HepG2 (cell line): ENCODE measurements around the gene ITGAE. TPM values are rescaled to one million over a fixed set of nuclear protein-coding genes. Genes with fewer than 3 reads are reported as not detected.

Source experiments
- AHDC1 ChIP-seq: sonication (generic); formaldehyde crosslinking; IDR thresholded peaks from 2 replicates; pipeline ENCODE4 v1.5.1; 2020; ENCODE audit warnings: mild to moderate bottlenecking, missing genetic modification reagents, borderline replicate concordance
- ELF4 ChIP-seq: sonication (generic); formaldehyde crosslinking; IDR thresholded peaks from 2 replicates; pipeline ENCODE4 v1.5.0; 2020; ENCODE audit warnings: missing genetic modification reagents, mild to moderate bottlenecking, moderate library complexity, borderline replicate concordance
- FOSL2 ChIP-seq: sonication (generic); formaldehyde crosslinking; IDR thresholded peaks from 2 replicates; pipeline ENCODE4 v1.4.0; 2020; ENCODE audit warnings: missing genetic modification reagents
- FOXK1 ChIP-seq: sonication (generic); formaldehyde crosslinking; IDR thresholded peaks from 2 replicates; pipeline ENCODE4 v1.4.0; 2020; ENCODE audit warnings: low read depth, missing genetic modification reagents, borderline replicate concordance
- KDM2A ChIP-seq: sonication (generic); formaldehyde crosslinking; IDR thresholded peaks from 2 replicates; pipeline ENCODE4 v1.4.0; 2020; ENCODE audit warnings: low read depth, missing genetic modification reagents, borderline replicate concordance
- MXI1 ChIP-seq: IDR thresholded peaks from 3 replicates; pipeline ENCODE4 v1.6.1; 2012; ENCODE audit warnings: low read depth, low read length, inconsistent platforms, borderline replicate concordance
- NFE2L1 ChIP-seq: sonication (generic); formaldehyde crosslinking; IDR thresholded peaks from 2 replicates; pipeline ENCODE4 v1.4.0; 2020; ENCODE audit warnings: missing genetic modification reagents, mild to moderate bottlenecking, borderline replicate concordance
- SALL1 ChIP-seq: sonication (generic); formaldehyde crosslinking; IDR thresholded peaks from 2 replicates; pipeline ENCODE4 v1.8.0; 2022; ENCODE audit warnings: mild to moderate bottlenecking, missing genetic modification reagents
- ZNF17 ChIP-seq: sonication (generic); formaldehyde crosslinking; IDR thresholded peaks from 2 replicates; pipeline ENCODE4 v1.5.0; 2020; ENCODE audit warnings: mild to moderate bottlenecking, missing genetic modification reagents
- ZNF354B ChIP-seq: sonication (generic); formaldehyde crosslinking; IDR thresholded peaks from 2 replicates; pipeline ENCODE4 v1.8.0; 2022; ENCODE audit warnings: mild to moderate bottlenecking, missing genetic modification reagents
- polyA plus RNA-seq, 8 experiments: library from polyadenylated mRNA; depleted of rRNA in 3 of 8; stranded (reverse) in 7 of 8; unstranded in 1 of 8; fragments of >200 nt; fragmentation: Illumina TruSeq in 4 of 8; extraction: Trizol in 4 of 8; gene quantifications; 2 replicates each; pipeline versions ENCODE4 v1.2.1 to v1.2.3, GENCODE V29; 2011 to 2016; ENCODE audit warnings: low read depth in 4 of 8, missing spikeins in 1 of 8, mixed read lengths in 1 of 8; ENCODE audit not compliant: insufficient read depth in 1 of 8
- total RNA-seq, 5 experiments: library from RNA; depleted of rRNA; stranded (reverse); fragments of >200 nt; fragmentation: Illumina TruSeq; extraction: Trizol; gene quantifications; 2 replicates each; pipeline ENCODE4 v1.2.3, GENCODE V29; 2016; ENCODE audit warnings: low read depth in 1 of 5
- TF ChIP-seq, protein P1 (sequence below): IDR thresholded peaks from 2 replicates; pipeline ENCODE4 v1.6.1; 2016; ENCODE audit warnings: missing genetic modification reagents, missing compliant biosample characterization
- TF ChIP-seq, protein P2 (sequence below), 2 experiments: fragments of 450-650 bp in 1 of 2; sonication (generic) in 1 of 2; formaldehyde crosslinking in 1 of 2; IDR thresholded peaks; 2 replicates each; pipeline versions ENCODE4 v1.6.1 to v1.8.0; 2016 to 2022; ENCODE audit warnings: antibody characterized with exemption in 1 of 2, mild to moderate bottlenecking in 1 of 2, missing genetic modification reagents in 1 of 2

The ITGAE gene
- total and polyA plus RNA-seq, 2 of the 13 experiments (the other 11 are each of a cell fraction or from before 2014, with no cell fraction given): 42.3 to 49.0 TPM

GRCh38 chr17:3667366-3668278, 133.4 kb downstream of the ITGAE start (continued):
- TF ChIP-seq, protein P1, sequence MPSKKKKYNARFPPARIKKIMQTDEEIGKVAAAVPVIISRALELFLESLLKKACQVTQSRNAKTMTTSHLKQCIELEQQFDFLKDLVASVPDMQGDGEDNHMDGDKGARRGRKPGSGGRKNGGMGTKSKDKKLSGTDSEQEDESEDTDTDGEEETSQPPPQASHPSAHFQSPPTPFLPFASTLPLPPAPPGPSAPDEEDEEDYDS (CRISPR knock-in tag): no peak
- TF ChIP-seq FOSL2 (peak; percentile 94), AHDC1 (CRISPR knock-in tag) (no peak), NFE2L1 (CRISPR knock-in tag) (peak; percentile 16; the same call in 1 of the 2 replicates), FOXK1 (peak; percentile 15; the same call in 1 of the 2 replicates), MXI1 (peak; percentile 89; the same call in 1 of the 3 replicates), ZNF354B (CRISPR knock-in tag) (peak; percentile 52; the same call in 1 of the 2 replicates), KDM2A (CRISPR knock-in tag) (peak; percentile 77; the same call in 1 of the 2 replicates), ELF4 (peak; percentile 77; the same call in 1 of the 2 replicates), ZNF17 (CRISPR knock-in tag) (peak; percentile 88), SALL1 (peak; percentile 68; the same call in 1 of the 2 replicates)
- TF ChIP-seq, protein P2, sequence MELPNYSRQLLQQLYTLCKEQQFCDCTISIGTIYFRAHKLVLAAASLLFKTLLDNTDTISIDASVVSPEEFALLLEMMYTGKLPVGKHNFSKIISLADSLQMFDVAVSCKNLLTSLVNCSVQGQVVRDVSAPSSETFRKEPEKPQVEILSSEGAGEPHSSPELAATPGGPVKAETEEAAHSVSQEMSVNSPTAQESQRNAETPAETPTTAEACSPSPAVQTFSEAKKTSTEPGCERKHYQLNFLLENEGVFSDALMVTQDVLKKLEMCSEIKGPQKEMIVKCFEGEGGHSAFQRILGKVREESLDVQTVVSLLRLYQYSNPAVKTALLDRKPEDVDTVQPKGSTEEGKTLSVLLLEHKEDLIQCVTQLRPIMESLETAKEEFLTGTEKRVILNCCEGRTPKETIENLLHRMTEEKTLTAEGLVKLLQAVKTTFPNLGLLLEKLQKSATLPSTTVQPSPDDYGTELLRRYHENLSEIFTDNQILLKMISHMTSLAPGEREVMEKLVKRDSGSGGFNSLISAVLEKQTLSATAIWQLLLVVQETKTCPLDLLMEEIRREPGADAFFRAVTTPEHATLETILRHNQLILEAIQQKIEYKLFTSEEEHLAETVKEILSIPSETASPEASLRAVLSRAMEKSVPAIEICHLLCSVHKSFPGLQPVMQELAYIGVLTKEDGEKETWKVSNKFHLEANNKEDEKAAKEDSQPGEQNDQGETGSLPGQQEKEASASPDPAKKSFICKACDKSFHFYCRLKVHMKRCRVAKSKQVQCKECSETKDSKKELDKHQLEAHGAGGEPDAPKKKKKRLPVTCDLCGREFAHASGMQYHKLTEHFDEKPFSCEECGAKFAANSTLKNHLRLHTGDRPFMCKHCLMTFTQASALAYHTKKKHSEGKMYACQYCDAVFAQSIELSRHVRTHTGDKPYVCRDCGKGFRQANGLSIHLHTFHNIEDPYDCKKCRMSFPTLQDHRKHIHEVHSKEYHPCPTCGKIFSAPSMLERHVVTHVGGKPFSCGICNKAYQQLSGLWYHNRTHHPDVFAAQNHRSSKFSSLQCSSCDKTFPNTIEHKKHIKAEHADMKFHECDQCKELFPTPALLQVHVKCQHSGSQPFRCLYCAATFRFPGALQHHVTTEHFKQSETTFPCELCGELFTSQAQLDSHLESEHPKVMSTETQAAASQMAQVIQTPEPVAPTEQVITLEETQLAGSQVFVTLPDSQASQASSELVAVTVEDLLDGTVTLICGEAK (IDR thresholded peaks at IDR 0.05): no peak
- TF ChIP-seq, protein P2 (CRISPR knock-in tag; IDR thresholded peaks at IDR 0.05): 0 out of 2 replicates have a peak, but pooled peaks have one; percentile 0
